HG03175 (cell line): ENCODE data around the gene PPP6R3.
"Not testable (repeated sequence)": the region's sequence is repeated elsewhere in the genome, so short reads cannot be mapped to it uniquely, and the experiment has no call there.

ENCODE experiments used
- ATAC-seq: cut with Tn5 transposase; IDR thresholded peaks from one replicate; pipeline ENCODE4 v1.9.1; 2021; ENCODE audit warnings: mild to moderate bottlenecking, moderate library complexity; ENCODE audit not compliant: unreplicated experiment

Gene PPP6R3

DNA sequence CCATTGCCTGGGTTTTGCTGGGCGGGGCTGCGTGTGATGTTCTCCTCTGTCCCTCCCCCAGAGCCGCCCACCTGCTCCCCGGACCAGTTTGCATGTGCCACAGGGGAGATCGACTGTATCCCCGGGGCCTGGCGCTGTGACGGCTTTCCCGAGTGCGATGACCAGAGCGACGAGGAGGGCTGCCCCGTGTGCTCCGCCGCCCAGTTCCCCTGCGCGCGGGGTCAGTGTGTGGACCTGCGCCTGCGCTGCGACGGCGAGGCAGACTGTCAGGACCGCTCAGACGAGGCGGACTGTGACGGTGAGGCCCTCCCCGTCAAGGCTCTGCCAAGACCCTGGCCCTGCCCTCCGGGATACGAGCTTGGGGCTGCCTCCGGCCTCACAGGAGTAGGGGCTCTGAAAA, 27.0 kb upstream of the PPP6R3 start:
- ATAC-seq: no peak

DNA sequence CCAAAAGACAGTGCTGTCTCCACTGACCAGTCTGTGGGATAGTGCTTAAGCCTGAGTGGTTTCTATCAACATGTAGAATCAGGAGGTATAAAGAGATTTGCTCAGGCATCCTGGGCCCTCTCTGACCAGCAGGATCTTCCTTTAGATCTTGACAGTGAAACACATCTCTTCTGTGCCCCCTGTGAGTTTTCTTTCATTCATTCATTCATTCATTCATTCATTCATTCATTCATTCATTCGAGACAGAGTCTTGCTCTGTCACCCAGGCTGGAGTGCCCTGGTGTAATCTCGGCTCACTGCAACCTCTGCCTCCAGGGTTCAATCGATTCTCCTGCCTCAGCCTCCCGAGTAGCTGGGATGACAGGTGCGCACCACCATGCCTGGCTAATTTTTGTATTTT, 26.4 kb upstream of the PPP6R3 start:
- ATAC-seq: not testable (repeated sequence)

DNA sequence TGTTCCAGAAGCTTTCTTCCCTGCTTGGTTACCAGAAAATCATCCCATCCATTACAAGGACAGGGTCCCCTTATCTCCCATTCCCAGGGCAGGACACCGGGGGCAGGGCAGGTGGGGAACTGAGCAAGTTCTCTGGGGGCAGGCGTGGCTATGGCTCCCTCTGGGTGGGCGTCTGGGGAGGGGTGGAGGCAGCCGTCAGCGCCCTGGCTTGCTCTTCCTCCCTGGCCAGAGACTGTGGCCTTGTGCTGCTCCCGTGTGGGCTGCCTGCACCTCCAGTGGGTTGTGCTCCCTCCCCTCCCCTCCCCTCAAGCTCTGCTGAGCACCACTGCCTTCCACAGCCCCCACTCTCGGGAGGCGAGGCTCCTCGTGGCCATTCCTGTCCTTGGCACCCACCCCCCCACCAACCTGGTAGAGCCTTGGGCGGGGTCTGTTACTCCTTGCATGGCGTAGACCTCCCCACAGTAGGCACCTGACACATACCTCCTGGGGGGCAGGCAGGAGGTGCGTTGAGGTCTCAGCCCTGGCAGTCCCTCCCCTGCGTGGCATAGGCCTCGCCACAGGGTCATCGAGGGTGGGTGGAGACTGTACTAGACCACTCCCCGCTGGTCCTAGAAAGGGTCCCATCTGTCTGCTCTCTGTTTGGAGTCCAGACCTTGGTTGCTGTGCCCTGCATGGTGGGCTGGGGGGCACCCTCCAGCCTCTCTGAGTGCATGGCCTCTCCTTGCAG, 24.2 kb upstream of the PPP6R3 start:
- ATAC-seq: no peak

DNA sequence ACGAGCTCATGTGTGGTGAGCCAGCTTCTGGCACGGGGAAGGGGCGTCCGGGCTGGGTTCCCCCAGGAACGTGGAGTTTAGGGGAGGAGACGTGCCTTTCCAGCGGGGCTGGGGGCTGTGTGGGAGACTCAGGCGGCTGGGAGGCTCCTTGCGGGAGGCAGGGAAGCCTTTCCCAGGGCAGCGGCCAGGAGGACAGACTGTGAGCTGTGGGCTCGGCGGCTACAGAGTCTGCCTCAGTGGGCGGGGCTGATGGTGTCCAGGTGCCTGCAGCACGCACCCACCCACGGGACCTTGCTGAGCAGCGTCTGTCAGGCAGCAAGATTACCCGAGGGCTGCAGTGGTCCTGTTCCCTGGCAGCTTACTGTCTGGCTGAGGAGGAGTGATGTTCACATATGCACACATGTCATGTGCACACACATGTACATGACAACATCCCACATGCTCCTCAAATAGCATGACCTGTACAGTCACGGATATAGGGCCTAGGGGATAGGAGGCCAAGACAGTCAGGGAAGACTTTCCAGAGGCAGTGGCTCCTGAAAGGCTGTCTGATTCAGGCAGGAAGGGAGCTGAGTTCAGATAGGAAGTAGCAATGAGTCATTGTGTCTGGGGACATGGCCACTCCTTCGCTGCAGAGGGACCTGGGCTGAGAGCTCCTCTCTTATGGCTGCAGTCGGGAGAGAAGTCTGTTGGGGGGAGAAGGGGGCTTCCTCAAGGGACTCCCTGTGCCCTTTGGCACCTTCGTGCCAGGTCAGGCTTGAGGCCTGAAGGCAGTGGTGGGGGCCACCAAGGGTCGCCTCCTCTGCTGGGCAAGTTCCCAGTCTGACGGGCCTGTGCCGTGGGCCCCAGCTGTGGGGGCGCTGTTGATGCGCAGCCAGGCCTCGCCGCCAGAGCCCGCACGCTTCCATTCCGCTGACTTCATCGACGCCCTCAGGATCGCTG, 23.3 kb upstream of the PPP6R3 start:
- ATAC-seq: no peak

DNA sequence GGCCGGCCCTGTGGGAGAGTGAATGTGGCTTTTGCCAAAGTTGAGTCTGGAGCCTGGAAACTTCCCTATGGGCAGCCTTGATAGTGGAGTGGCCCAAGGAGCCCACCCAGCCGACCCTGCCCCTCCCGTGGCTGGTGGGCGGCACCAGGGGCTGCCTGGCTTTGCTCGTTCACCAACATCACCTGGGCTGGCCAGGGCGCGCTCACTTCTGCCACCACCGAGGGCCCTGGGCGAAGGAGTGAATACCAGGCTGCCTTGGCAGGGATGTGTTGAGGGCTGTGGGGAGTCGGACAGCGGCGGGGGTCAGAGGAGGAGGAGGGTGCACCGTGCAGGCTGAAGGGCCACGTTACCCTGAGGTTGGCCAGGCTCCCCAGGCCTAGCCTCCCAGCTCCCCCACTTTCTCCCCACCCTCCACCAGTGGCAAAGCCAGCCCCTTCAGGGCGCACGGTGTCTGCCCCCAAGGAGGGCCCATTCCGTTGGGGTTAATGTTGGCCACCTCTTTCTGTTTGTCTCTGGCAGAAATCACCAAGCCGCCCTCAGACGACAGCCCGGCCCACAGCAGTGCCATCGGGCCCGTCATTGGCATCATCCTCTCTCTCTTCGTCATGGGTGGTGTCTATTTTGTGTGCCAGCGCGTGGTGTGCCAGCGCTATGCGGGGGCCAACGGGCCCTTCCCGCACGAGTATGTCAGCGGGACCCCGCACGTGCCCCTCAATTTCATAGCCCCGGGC, 22.5 kb upstream of the PPP6R3 start:
- no peak for ATAC-seq

DNA sequence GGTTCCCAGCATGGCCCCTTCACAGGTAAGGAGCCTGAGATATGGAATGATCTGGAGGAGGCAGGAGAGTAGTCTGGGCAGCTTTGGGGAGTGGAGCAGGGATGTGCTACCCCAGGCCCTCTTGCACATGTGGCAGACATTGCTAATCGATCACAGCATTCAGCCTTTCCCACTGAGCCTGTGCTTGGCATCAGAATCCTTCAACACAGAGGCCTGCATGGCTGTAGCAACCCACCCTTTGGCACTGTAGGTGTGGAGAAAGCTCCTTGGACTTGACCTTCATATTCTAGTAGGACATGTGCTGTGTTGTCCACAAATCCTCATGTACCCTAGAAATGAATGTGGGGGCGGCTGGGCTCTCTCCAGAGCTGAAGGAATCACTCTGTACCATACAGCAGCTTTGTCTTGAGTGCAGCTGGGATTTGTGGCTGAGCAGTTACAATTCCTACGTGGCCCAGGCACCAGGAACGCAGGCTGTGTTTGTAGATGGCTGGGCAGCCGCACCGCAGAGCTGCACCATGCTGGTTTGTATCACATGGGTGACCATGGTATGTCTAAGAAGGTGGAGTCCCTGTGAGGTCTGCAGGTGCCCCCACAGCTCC, 21.8 kb upstream of the PPP6R3 start:
- no peak for ATAC-seq

DNA sequence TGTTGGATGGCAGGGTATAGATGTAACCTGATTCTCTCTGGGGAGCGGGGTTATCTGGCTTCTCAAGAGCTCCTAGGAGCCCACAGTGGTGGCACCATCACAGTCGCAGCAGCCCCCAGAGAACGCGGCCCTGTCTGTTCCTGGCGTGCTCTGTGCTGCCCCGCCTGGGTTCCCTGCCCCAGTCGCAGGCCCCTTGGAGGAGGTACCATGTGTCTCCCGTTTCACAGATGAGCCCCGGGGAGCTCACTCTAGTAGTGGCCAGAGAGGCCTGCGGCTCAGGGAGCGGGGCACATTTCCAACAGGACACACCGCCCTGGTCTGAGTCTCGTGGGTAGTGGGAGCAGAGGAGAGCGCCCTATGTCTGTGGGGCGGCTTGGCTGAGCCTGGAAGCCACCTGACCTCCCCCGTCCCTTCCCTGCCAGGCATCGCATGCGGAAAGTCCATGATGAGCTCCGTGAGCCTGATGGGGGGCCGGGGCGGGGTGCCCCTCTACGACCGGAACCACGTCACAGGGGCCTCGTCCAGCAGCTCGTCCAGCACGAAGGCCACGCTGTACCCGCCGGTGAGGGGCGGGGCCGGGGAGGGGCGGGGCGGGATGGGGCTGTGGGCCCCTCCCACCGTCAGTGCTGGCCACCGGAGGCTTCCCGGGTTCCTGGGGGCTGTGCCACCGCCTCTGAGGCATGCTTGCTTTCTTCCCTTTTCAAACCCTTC, 21.0 kb upstream of the PPP6R3 start:
- ATAC-seq: no peak

DNA sequence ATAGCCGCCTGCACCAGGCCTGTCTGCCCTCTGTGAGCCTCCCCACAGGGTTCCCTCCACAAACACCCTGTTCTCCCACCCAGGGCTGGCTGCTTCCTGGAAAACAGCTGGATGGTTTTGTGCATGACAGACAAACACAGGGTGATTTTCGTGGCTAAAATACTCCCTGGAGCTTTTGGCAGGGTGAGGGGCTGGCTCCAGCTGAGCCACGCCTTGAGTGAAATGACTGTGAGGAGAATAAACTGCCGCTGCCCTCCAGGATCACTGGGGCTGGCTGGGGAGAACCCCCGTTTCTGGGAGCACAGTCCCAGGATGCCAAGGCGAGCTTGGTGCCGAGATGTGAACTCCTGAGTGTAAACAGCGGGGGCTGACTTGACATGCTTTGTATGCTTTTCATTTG, 20.3 kb upstream of the PPP6R3 start:
- ATAC-seq: no peak

DNA sequence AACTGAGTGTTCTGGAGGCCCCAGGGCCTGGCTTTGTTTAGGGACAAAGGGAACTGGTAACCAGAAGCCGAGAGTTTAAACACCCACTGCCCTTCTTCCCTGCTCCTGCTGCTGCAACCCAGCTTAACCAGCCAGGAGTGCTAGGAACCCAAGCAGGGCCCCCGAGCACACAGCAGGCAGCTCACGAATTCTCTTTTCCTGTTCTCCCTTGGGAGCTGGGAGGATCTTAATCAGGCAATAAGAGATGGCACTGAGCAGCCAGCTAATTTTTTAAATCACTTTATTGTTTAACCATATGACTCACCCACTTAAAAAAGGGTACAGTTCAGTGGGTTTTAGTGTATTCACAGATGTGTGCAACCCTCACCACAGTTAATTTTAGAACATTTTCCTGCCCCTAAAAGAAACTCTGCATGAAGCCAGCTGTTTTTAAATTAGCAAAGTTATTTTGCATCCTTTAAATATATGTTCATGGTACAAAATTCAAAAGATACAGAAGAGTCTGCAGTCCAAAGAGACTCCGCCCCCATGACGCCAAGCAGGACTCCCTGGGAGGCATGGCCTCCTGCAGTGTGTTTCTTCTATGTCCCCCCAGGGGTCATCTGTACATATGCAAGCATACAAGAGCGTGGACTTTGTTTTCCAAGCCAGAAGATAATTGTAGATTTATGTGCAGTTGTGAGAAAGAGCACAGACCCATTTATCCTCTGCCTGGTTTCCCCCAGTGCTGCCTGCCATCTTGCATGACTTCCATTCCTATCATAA, 18.9 kb upstream of the PPP6R3 start:
- ATAC-seq: no peak

DNA sequence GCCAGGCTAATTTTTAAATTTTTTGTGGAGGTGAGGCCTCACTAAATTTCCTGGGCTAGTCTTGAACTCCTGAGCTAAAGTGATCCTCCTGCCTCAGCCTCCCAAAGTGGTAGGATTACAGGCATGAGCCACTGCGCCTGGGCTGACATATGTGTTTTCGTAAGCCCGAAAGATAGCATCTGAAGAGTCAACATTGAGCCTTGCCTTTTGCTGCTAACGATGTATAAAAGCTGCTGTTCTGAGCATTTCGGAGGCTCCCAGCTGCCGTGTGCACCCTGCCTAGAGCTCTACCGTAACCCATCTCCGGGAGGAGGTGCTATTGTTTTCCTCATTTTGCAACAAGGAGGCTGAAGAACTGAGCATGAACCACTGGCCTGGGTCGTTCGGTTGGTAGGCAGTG, 18.1 kb upstream of the PPP6R3 start:
- no peak for ATAC-seq

DNA sequence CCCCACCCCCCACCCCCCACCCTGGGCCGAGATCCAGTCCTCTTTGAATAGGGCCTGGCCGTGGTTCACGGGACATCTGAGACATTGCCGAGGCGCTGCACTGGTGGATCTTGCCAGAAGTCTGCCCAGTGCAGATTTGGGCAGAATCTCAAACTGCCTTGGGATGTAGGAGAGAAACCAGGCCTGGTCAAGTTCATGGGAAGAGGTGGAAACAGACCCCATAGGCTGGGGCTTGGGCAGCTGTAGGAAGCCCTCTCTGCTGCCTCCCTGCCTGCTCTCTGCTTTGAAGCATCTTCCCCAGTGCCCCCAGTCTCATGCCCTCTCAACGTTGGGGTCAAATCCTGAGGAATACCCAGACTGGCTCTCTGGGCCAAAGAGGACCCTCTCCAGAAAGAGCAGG, 16.0 kb upstream of the PPP6R3 start:
- ATAC-seq: no peak

DNA sequence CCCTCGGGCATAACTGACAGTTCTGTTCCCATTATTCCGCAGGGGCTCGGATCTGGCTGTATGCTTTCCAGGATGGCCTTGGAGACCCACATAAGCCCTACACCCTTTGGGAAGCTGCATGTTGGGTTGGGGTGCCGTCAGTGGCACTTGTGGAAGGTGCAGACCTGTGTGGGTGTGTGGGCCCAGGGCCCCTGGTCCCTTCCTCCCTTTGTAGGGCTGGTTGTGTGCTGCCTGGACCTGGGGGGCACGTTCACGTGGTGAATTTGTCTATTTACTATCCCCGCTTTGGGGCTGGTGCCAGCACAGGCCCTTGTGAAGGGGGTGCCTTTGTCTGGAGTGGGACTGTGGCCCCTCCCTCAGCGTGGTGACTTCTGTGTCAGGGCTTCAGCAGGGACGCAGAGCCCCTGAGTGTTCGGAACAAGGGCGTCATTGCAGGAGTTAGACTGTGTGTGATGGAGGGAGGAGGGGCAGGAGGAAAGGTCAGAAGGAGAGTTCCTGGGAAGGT, 15.0 kb upstream of the PPP6R3 start:
- ATAC-seq: no peak

DNA sequence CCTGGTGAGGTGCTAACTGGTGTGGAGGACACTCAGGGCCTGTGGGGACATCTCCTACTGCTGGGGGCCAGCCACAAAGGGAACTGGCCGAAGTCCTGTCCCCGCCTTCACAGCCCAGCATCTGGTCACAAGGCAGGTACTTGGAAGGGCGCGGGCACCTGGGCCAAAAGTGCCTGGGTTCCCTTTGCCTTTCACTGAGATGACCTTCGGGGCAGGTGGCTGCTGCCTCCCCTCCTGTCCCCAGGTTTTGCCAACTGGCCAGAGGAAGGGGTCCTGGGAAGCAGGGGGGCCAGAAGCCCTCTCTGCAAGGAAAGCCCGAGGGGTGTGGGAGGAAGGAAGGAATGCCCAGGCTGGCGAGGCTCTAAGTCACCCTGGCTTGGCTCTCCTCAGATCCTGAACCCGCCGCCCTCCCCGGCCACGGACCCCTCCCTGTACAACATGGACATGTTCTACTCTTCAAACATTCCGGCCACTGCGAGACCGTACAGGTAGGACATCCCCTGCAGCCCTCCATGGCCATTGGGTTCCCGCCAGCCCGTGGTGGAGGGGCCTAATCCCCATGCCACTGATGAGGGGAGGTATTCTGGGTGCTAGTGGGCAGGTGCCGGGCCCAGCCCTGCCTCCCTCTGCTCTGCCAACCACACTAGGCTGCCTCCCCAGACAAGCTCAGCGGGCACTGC, 14.4 kb upstream of the PPP6R3 start:
- no peak for ATAC-seq

DNA sequence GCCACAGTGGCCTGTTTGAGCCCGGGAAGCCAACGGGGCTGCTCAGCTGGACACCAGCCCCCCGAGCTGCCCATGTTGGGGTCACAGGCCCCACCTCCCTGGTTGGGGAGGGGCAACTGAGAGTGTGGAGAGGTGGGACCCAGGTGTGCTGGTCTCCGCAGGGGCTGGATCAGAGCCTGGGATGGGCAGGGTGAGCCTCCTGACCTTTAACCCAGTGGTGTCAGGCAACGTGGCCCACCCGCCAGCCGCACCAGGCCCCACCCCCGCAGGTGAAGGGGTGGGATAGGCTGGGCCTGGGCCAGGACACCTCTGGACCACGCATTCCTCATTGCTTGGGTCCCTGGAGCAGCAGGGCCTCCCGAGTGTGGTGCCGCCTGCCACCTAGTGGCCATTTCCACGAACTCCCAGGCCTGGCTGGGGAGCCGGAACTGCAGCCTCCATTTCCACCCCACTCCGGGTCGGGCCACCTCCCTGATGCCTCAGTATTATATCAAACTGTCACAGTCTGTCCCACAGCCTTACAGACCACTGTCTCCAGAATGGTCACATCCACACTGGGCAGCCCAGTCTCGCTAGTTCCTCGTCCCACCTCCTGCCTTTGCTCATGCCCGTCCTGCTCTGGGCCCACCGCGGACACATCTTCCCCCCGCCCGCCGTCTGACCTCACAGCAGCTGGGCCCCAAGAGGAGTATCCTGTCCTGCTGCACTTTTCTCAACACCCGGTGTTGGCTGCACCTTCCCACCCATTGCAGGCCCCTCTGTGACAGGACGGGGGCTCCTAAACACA, 13.3 kb upstream of the PPP6R3 start:
- no peak for ATAC-seq

DNA sequence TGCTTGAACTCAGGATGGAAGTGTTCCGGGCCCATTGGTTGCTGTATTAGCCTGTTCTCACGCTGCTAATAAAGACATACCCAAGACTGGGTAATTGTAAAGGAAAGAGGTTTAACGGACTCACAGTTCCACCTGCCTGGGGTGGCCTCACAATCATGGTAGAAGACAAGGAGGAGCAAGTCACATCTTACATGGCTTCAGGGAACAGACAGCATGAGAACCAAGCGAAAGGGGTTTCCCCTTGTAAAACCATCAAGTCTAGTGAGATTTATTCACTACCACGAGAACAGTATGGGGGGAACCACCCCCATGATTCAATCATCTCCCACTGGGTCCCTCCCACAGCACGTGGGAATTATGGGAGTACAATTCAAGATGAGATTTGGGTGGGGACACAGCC, 12.6 kb upstream of the PPP6R3 start:
- ATAC-seq: not testable (repeated sequence)

DNA sequence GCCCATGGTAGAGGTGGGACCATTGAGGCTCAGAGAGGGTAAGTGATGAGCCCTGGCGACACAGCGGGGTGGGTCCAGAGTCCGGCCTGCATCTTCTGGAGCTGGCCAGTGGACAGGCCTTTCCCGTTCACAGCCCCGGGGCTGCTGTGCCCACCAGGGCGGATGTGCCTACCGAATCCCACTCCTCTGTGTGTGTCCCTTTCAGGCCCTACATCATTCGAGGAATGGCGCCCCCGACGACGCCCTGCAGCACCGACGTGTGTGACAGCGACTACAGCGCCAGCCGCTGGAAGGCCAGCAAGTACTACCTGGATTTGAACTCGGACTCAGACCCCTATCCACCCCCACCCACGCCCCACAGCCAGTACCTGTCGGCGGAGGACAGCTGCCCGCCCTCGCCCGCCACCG, 11.9 kb upstream of the PPP6R3 start:
- ATAC-seq: no peak

DNA sequence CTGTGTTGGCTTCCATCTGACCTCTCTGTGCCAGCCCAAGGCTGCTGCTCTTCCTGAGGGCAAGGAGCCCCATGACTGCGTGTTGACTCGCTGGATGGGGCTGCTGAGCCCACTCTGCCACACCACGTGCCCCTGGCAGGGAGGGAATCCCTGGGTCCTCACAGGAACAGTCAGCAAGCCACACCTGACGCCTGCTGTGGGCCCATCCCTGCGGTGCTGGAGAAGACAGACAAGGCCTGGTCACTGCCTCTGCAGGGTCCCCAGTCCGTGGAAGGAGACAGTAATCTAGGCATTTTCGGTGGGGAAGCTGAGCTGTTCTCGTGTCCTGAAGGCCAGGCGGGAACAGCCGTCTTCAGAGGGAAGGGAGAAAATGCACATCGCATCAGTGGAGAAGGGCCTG, 10.6 kb upstream of the PPP6R3 start:
- no peak for ATAC-seq

DNA sequence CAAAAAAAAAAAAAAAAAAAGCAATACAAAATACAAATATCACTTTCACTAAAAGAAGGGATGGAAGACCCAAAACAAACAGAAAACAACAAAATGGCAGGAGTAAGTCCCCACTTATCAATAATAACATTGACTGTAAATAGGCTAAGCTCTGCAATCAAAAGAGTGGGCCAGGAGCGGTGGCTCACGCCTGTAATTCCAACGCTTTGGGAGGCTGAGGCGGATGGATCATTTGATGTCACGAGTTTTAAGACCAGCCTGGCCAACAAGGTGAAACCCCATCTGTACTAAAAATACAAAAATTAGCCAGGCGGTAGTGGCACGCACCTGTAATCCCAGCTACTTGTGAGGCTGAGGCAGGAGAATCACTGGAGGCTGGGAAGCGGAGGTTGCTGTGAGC, 9.8 kb upstream of the PPP6R3 start:
- no peak for ATAC-seq
